HG02885 (cell line): ENCODE results near the gene PLCG1.

ENCODE experiments used
- ATAC-seq: cut with Tn5 transposase; IDR thresholded peaks from one replicate; pipeline ENCODE4 v1.9.1; 2021; ENCODE audit warnings: mild to moderate bottlenecking; ENCODE audit not compliant: unreplicated experiment, poor library complexity

The PLCG1 gene

DNA sequence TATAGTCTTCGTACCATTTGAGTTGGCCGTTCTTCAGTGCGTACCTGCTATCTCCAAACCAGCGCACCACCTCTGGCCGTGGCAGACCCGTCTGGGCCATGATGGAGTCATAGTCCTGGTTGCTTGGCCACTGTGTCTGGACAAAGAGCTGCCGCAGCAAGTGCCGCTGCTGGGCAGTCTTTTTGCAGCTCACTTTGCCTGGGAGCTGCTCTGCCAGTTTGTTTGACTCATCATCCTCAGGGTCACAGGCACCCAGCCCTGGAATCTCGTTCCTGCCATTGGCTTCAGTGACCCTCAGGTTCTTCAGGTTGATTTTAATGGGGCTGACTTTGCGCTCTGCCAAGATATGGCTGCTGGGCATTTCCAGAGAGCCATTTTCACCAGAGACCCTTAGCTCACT lies 65.1 kb downstream of the PLCG1 start:
- ATAC-seq: no peak

DNA sequence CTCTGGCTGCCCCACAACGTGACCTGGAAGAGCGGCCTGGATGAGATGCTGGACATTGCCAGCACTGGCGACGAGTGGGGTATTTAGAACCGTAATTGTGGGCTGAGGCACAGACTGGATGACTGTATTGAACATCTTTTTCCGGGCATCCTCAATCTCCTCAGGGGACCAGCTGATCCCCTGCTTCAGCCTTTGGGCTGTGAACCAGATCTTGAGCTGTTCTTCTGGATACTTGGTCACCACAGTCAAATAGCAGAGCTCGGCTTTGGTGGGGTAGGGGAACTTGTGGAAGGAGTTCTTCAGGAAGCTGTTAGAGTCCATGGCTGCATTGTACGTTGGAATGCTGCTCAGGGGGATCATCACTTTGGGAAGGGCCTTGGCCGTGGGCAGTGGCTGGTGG lies 66.3 kb downstream of the PLCG1 start:
- no peak for ATAC-seq

DNA sequence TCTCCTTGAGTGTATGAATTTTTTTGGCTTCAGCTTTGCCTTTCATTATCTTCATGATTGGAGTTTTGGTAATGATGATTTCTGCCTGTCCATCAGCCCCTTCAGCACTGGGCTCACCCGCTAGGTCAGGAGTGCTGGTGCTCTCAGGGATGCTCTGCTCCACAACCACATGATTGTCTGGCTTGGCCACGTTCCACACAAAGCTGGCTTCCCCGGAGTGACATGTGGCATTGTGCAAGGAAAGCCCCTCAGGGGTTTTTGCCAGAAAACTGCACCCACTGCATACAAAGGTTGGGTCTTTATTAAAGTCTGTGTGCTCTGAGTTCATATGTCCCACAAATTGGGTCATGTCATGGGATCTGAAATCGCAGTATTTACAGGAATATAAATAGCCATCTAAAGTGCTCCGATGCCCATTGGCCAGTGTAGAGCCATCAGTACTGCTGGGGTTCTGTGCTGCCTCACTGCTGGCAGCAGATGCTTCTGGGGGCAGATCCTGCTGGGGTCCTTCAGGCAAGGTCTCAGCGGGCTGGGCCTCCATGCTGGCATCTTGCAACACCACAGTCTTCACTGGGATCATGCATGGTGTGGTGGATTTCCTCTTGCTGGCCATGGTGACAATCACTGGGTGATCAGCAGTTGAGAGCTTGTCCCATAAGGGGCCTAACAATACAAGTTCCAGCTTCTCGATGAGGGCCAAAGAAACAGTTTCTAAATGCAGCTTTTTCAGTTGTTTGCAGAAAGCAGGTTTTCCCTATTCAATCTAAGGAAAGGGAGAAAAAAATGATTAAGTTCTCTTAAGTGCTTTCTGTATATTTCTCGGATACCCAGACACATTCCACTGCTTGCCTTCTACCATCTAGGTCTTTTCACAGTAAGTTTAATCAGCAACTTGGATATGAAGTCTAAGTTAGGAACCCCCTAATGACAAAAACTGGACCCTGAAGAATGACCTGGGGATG lies 67.2 kb downstream of the PLCG1 start:
- ATAC-seq: no peak

DNA sequence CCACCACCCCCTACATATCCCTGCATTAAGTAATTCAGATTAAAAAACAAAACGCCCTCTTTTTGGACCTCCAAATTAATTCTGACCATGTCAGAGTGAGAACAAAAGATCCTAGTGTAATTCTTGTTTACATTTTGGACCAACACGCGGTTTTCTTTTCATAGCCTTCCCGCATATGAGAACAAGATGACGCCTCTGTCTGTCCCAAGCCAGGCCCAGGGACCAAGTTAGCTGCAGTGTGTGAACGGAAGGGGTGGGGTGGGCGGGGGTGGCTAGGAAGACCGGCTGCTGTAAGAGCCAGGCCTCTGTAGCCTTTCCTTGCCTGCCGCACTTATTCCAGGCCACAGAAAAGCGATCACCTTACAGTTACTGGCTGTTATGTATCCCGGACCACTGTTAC lies 68.0 kb downstream of the PLCG1 start:
- no peak for ATAC-seq

DNA sequence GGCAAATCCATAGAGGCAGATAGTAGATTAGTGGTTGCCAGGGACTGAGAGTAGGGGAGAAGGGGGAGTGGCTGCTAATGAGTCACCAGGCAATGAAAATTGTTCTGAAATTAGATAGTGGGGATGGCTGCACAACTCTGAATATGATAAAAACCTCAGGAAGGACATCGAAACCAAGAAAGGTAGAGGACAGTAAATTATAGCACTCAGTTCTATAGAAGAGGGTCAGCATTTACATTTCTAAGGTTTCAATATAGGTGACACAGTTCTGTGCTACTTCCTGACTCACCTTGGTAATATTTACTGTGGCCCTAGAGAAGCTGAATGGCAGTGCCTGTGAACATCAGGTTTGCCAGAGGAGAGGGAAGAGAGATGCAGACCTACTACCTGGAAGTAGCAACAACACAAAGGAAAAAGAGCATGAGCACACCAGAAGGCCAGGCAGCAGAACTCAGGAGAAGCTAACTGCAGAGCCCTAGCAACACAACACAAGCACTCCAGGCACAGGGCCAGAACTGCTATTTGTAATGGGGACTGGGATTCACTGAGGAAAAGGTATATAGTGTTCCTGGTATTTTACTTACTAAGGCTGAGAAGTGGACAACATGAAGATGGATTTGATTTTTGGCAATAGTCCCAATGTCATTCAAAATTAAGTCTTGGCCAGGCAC lies 75.9 kb downstream of the PLCG1 start:
- no peak for ATAC-seq

DNA sequence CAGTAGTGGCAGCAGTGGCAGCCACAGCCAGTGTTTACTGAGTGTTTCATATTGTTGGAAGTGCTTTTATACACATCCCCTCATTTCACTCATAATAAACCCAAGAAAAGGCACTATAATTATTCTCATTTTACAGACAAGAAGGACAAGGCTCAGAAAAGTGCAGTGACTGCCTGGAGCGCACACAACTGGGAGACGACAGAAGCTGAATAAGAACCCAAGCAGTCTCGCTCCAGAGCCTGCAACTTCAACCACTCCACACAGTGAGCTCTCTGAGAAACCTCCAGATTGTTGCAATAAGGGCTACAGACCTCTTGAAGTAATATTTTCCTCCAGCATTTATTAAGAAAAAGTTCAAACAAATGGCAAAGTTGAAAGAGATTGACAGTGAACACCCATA lies 76.9 kb downstream of the PLCG1 start:
- ATAC-seq: no peak

DNA sequence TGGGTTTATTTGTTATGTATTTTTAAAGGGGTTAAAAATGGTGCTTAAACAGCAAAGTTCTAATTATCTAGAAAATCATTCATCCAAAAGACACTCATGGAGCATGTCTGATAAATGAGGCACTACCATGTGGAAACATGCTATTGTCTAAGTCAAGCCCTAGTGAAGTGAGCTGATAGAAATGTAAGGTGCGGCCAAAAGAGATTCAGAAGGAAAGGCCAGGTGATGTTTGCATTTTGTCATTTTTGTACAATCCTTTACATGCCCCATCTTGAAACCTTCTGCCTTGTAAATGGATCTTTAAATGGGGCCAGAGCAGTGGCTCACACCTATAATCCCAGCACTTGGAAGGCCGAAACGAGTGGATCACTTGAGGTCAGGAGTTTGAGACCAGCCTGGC lies 77.3 kb downstream of the PLCG1 start:
- ATAC-seq: no peak

DNA sequence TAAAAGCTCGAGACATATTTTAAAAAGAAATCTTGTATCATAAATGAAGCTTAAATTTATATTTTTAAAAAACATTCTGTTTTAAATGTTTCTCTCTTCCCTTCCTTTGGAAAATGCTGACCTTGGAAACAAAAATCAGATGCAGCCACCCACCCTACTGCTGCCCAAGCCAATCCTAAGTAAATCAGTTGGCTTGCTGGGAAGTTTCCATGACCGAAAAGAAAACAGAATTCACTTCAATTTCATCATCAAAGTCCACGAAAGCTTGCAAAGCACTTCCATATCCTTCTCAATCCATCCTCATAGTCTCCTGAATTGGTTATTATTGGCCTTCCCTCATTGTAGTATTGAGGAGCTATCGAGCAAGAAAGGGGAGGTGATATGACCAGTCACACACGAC lies 80.1 kb downstream of the PLCG1 start:
- ATAC-seq: no peak

DNA sequence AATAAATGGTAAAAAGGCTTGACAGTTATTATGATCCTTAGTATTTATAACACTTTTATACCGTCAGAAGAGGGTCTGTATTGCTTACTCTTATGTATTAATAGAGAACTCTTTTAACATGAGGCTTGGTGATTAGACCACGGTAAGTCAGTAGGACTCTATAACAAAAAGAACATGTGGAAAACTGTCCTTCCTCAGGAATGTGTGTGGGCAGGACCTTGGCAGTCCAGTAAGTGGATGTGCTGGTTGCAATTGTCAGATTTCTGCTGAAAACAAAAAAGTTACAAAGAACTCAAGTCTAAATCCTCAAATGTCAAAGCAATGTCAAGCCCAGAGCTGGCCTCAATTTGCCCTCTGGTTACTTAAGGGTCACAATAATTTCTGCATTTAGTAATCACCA lies 81.1 kb downstream of the PLCG1 start:
- ATAC-seq: no peak

DNA sequence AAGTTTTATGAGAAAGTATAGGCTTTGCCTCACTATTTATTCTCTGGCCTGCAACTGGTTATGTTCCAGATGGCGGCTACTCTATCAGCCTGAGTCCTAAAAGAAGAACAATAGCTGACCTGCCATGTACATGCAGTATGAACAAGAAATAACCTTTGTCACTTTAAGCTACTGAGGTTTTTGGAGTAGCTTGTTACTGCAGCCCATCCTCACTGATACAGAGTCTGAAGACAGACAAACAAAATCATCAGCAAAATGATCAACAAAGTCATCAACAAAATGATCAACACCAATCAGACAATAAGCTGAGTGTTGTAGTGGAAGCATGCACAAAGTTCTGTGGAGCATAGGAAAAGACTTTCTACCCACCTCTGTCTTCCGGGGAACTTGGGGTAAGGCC lies 82.5 kb downstream of the PLCG1 start:
- no peak for ATAC-seq

DNA sequence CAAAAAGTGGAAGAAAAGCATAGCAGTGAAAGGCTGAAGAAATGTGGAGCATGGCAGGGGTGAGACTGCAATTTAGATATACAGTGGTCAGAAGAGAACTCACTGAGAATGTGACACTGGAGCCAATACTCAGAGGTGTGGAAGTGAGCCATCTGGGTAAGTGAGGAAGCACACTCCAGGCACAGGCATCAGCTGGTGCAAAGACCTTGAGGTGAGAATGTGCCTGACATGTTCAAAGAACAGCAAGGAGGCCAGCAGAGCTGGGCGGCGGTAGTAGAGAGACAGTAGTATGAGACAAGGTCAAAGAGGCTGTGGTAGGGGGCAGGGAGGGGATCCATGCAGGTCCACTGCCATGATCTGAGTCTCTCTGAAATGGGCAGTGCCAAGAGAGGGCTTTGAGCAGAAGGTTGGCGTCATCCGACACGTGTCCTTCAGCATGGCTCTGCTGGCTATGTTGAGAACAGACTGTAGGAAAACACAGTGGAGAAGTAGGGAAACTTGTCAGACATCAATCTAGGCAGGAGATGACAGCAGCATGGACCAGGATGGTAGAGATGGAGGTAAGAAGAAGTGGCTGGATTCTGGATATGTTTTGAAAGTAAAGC lies 84.4 kb downstream of the PLCG1 start:
- no peak for ATAC-seq

DNA sequence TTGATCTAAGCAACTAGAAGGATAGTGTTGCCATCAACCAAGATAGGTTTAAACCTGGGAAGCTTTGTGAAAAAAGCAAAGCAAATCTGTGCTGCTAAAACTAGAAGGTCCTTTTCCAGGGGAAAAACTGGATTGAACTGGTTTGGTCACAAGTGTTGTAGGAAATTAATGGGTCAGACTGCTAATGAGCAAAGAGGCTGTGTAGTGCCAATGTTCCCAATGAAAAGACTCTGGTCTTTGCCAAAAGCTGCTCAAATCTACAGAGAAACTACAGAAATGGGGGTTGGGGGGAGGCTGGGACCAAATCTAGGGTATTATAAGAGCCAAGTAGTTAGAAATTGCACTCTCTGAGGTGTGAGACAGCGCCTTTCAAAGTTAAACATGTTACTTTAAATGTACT lies 85.0 kb downstream of the PLCG1 start:
- ATAC-seq: no peak

DNA sequence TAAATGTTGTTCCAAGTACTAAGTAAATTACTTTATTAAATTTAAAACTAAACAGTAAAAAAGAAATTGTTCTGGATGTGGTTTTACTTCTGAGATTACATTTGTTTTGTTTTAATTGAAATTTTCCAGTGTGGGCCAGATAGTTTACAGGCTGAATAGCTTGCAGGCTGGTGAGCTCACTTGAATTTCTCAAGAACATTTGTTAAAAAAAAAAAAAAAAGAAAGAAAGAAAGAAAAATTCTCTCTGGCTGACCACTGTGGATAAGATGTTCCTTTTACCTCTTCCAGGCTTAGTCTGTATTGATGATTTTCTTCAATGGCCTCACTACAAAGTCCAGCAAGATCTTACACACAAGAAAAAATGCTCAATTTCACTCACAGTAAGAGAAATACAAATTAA lies 85.4 kb downstream of the PLCG1 start:
- ATAC-seq: no peak

DNA sequence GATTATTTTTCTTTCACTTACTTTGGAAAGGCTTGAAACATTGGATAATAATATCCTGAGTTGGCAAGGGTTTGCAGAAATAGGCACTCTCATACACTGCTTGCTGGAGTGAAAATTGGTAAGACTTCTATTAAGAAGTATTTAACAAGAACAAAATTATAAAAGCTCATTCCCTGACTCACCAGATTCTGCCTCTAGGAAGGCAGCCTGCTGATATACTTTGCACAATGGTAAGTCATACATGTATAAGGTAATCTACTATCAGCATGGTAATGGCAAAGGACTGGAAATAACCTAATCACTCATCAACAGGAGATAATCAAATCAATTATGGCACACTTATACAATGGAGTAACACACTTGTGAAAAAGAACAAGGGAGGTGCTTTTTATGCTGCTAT lies 85.8 kb downstream of the PLCG1 start:
- ATAC-seq: no peak

DNA sequence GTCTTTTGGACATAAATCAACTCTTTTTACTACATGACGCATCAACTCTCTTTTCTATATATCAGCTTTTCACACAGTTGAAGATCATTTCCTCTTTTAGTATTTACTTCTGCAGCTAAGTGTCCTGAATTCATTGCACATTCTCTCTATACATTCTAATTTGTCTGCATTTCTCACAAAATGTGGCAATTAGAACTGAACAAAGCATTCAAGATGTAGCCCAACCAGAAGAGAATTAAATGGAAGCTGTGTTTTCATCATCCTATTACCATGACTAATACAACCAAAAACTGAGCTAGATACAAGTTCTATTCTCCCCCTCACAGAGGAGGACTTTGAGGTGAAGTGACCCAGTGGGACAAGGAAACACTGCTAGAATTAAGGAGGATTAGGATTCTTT lies 86.9 kb downstream of the PLCG1 start:
- no peak for ATAC-seq

DNA sequence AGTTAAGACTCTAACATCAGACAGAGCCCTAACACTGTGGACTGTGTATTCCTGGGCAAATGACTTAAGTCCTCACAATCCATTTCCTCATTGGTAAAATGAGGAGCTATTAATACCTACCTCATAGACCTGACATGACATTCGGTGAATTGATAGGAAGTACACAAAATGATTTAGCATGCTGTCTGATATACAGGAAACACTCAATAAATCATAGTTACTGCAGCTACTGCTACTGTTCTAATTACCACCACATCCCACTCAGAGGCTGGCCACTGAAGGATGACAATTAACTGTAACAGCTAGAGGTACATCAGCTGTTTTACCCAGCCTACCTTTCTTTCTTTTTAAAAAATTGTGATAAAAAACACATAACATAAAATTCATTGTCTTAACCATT lies 87.7 kb downstream of the PLCG1 start:
- no peak for ATAC-seq

DNA sequence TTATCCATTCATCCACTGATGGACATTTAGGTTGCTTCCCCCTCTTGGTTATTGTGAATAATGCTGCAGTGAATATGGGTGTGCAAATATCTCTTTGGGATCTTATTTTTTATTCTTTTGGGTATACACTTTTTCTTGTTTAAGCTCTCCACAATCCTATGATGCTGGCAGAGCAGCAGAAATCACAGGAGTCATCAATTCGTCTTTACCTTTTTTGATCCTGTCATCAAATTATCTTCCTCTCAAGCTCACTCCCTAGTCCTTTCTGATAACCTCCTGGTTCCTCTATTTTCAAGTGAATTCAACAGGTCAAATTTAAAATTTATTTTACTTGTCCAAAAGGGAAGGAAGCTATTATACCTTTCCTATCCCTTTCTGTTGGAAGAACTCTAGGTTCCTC lies 89.1 kb downstream of the PLCG1 start:
- no peak for ATAC-seq
